ENCODE results near the gene GPX7.

GPX7 gene

GRCh38 chr1:52633291-52633754 is 31.2 kb downstream of the GPX7 start:
- no peaks in the 10 kb centered on the region for H3K36me3 ChIP-seq
- H3K9me3 ChIP-seq, result no peaks in the 10 kb centered on the region
- no peak for DNase-seq
- no peak overlapping the region for H3K27ac ChIP-seq
- no peak for TF ChIP-seq CTCF (IDR thresholded peaks at IDR 0.05)
- intact Hi-C loops (cut with DNase I; ENCODE audit: low total_unique reads), result no loop called here
- peak overlapping the region; percentile 36 to 50 for H3K4me3 ChIP-seq
- peaks cover 0 to 12% (median 6%) of the 10 kb centered on the region in 4 donors for H3K4me1 ChIP-seq
- H3K27me3 ChIP-seq, result peaks cover 0 to 40% of the 10 kb centered on the region in 2 donors

GRCh38 chr1:52634111-52634510 is 31.9 kb downstream of the GPX7 start:
- H3K9me3 ChIP-seq, result no peaks in the 10 kb centered on the region
- H3K27ac ChIP-seq, result no peak overlapping the region
- TF ChIP-seq CTCF (IDR thresholded peaks at IDR 0.05), result no peak
- no peak overlapping the region for H3K4me3 ChIP-seq
- intact Hi-C loops (cut with DNase I; ENCODE audit: low total_unique reads), result no loop called here
- no peaks in the 10 kb centered on the region for H3K36me3 ChIP-seq
- no peak for DNase-seq
- H3K4me1 ChIP-seq, result peaks cover 0 to 12% (median 6%) of the 10 kb centered on the region in 4 donors
- peaks cover 0 to 40% of the 10 kb centered on the region in 2 donors for H3K27me3 ChIP-seq

GRCh38 chr1:52635321-52636089 is 33.3 kb downstream of the GPX7 start:
- DNase-seq, result no peak
- Histone ChIP-seq H3K4me1 (peaks cover 0 to 12% (median 6%) of the 10 kb centered on the region in 4 donors), H3K36me3 (no peaks in the 10 kb centered on the region), H3K4me3 (no peak overlapping the region), H3K27ac (no peak overlapping the region), H3K27me3 (peaks cover 0 to 36% of the 10 kb centered on the region in 2 donors), H3K9me3 (no peaks in the 10 kb centered on the region)
- no peak for TF ChIP-seq CTCF (IDR thresholded peaks at IDR 0.05)
- intact Hi-C loops (cut with DNase I; ENCODE audit: low total_unique reads), result no loop called here

GRCh38 chr1:52636721-52637695 is 34.8 kb downstream of the GPX7 start:
- Histone ChIP-seq H3K36me3 (no peaks in the 10 kb centered on the region), H3K4me3 (no peak overlapping the region), H3K9me3 (no peaks in the 10 kb centered on the region), H3K27ac (no peak overlapping the region), H3K4me1 (peaks cover 0 to 12% (median 6%) of the 10 kb centered on the region in 4 donors), H3K27me3 (peaks cover 0 to 28% of the 10 kb centered on the region in 2 donors)
- intact Hi-C loops (cut with DNase I; ENCODE audit: low total_unique reads), result no loop called here
- TF ChIP-seq CTCF (IDR thresholded peaks at IDR 0.05), result no peak
- DNase-seq, result no peak

- intact Hi-C loops (cut with DNase I; ENCODE audit: low total_unique reads), result no loop called here
- no peak for DNase-seq
- no peak overlapping the region for H3K4me3 ChIP-seq
- peaks cover 0 to 19% of the 10 kb centered on the region in 2 donors for H3K27me3 ChIP-seq
- no peak overlapping the region for H3K27ac ChIP-seq
- H3K36me3 ChIP-seq, result no peaks in the 10 kb centered on the region
- no peak for TF ChIP-seq CTCF (IDR thresholded peaks at IDR 0.05)
- H3K4me1 ChIP-seq, result peaks cover 0 to 7% (median 5%) of the 10 kb centered on the region in 4 donors
- H3K9me3 ChIP-seq, result no peaks in the 10 kb centered on the region
These were observed 35.8 kb downstream of the GPX7 start for GRCh38 chr1:52637946-52638345.
